GM23338 (cell line): ENCODE data around the gene SNU13. TPM values are rescaled to one million over a fixed set of nuclear protein-coding genes. Genes with fewer than 3 reads are reported as not detected.

Source experiments
- CREB1 ChIP-seq: fragments of 250-450 bp; sonication (Bioruptor Pico); IDR thresholded peaks from 2 replicates; pipeline ENCODE4 v1.5.0; 2020; ENCODE audit warnings: low read depth, mild to moderate bottlenecking, moderate library complexity
- EZH2 ChIP-seq: fragments of 200-600 bp; sonication (generic); IDR thresholded peaks from one replicate; pipeline ENCODE4 v1.8.0; 2017; ENCODE audit warnings: antibody characterized with exemption, mild to moderate bottlenecking, low read depth; ENCODE audit not compliant: unreplicated experiment
- EZH2phosphoT487 ChIP-seq: fragments of 200-600 bp; sonication (generic); IDR thresholded peaks from one replicate; pipeline ENCODE4 v1.8.1; 2018; ENCODE audit warnings: antibody characterized with exemption; ENCODE audit not compliant: unreplicated experiment
- NANOG ChIP-seq: IDR thresholded peaks from 2 replicates; pipeline ENCODE4 v1.6.1; 2016; ENCODE audit warnings: antibody characterized with exemption, borderline replicate concordance
- POLR2AphosphoS5 ChIP-seq: IDR thresholded peaks from 2 replicates; pipeline ENCODE4 v1.6.1; 2016; ENCODE audit warnings: antibody characterized with exemption, low read depth
- REST ChIP-seq: IDR thresholded peaks from one replicate; pipeline ENCODE4 v1.6.1; 2018; ENCODE audit warnings: antibody characterized with exemption; ENCODE audit not compliant: unreplicated experiment
- STAT1 ChIP-seq: IDR thresholded peaks from one replicate; pipeline ENCODE4 v1.6.1; 2016; ENCODE audit warnings: antibody characterized with exemption; ENCODE audit not compliant: unreplicated experiment
- ZNF114 ChIP-seq: fragments of 250-450 bp; sonication (Bioruptor Pico); IDR thresholded peaks from 2 replicates; pipeline ENCODE4 v1.5.0; 2020; ENCODE audit warnings: mild to moderate bottlenecking, moderate library complexity
- ZNF331 ChIP-seq: fragments of 250-450 bp; sonication (Bioruptor Pico); IDR thresholded peaks from 2 replicates; pipeline ENCODE4 v1.5.0; 2020; ENCODE audit warnings: low read depth, mild to moderate bottlenecking, moderate library complexity
- ZNF462 ChIP-seq: fragments of 250-450 bp; sonication (Bioruptor Pico); IDR thresholded peaks from 2 replicates; pipeline ENCODE4 v1.5.0; 2020; ENCODE audit warnings: mild to moderate bottlenecking, moderate library complexity
- polyA plus RNA-seq: library from polyadenylated mRNA; unstranded; fragments of >200 nt; fragmentation: Nextera tagmentation; extraction: Ambion mirVana; gene quantifications from 2 replicates; pipeline ENCODE4 v1.2.1, GENCODE V29; 2016
- total RNA-seq: library from RNA; depleted of rRNA; stranded (reverse); fragments of >200 nt; shearing (Covaris generic); gene quantifications from 2 replicates; pipeline ENCODE4 v1.2.3, GENCODE V29; 2014
- TF ChIP-seq, protein P1 (sequence below): IDR thresholded peaks from 2 replicates; pipeline ENCODE4 v1.6.1; 2016; ENCODE audit warnings: antibody characterized with exemption

Gene SNU13
- total and polyA plus RNA-seq, 2 experiments from 2014 or later = 163 to 464 TPM

DNA sequence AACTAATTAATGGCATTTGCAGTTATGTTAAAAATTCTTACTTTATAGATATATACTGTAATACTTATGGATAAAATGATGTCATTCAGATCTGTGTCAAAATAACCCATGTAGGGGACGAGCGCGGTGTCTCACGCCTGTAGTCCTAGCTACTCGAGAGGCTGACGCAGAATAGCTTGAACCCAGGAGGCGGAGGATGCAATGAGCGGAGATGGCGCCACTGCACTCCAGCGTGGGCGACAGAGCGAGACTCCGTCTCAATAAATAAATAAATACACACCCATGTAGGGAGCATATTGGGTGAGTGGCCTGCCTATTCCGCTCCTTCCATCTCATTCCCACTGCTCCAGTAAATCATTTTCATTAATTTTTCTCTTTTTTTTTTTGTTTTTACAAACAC is 7.1 kb downstream of the SNU13 start (continued):
- TF ChIP-seq ZNF462 (CRISPR knock-in tag) = no peak
- TF ChIP-seq, protein P1, sequence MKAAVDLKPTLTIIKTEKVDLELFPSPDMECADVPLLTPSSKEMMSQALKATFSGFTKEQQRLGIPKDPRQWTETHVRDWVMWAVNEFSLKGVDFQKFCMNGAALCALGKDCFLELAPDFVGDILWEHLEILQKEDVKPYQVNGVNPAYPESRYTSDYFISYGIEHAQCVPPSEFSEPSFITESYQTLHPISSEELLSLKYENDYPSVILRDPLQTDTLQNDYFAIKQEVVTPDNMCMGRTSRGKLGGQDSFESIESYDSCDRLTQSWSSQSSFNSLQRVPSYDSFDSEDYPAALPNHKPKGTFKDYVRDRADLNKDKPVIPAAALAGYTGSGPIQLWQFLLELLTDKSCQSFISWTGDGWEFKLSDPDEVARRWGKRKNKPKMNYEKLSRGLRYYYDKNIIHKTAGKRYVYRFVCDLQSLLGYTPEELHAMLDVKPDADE = no peak
- TF ChIP-seq NANOG = no peak
- no peak for TF ChIP-seq STAT1
- TF ChIP-seq CREB1 (CRISPR knock-in tag) = no peak
- no peak for TF ChIP-seq ZNF331 (CRISPR knock-in tag)
- TF ChIP-seq EZH2phosphoT487 = no peak
- no peak for TF ChIP-seq ZNF114 (CRISPR knock-in tag)
- TF ChIP-seq EZH2 = no peak
- TF ChIP-seq REST = no peak
- no peak for TF ChIP-seq POLR2AphosphoS5
